ENCODE measurements around the gene DUSP16. TPM values are rescaled to one million over a fixed set of nuclear protein-coding genes. Genes with fewer than 3 reads are reported as not detected.

DUSP16 gene
- total RNA-seq, 1 experiment from 2014 or later, result 63.9 TPM

GRCh38 chr12:12425616-12426015, 137.0 kb downstream of the DUSP16 start:
- DNase-seq, result no peak
- Histone ChIP-seq H3K4me1 (peaks cover 19% of the 10 kb centered on the region), H3K9me3 (peaks cover 12% of the 10 kb centered on the region), H3K27me3 (replicated peaks; ENCODE audit: control insufficient read depth, insufficient read depth, low read length) (no peaks in the 10 kb centered on the region), H3K36me3 (ENCODE audit: control insufficient read depth, insufficient read depth, low read length) (no peaks in the 10 kb centered on the region; the same call in 1 of the 2 replicates), H3K4me3 (ENCODE audit: low read depth, low read length) (no peak overlapping the region)
- ChIA-PET POLR2A (no interaction called here), CTCF (no interaction called here)
- Mint-ChIP-seq H3K4me3 (ENCODE audit: unreplicated experiment) (no peak overlapping the region), H3K9me3 (ENCODE audit: unreplicated experiment) (peaks cover 25% of the 10 kb centered on the region), H3K27ac (ENCODE audit: unreplicated experiment) (no peak overlapping the region), H3K36me3 (ENCODE audit: insufficient read depth, unreplicated experiment) (peaks cover 7% of the 10 kb centered on the region), H3K27me3 (ENCODE audit: insufficient read depth, unreplicated experiment) (no peaks in the 10 kb centered on the region), H3K4me1 (ENCODE audit: low read depth, unreplicated experiment) (peaks cover 34% of the 10 kb centered on the region)
- BruUV-seq (replicated peaks), result no TSS peak
- TF ChIP-seq CTCF (IDR thresholded peaks at IDR 0.05; ENCODE audit: insufficient read depth in 1 of 2, low read depth in 1 of 2, low read length in 1 of 2, severe bottlenecking in 1 of 2, unreplicated experiment in 1 of 2), result no peak
- intact Hi-C loops (cut with micrococcal nuclease; ENCODE audit: unreplicated experiment), result no loop called here

- no TSS peak for BruUV-seq (replicated peaks)
- H3K27ac Mint-ChIP-seq (ENCODE audit: unreplicated experiment), result no peak overlapping the region
- H3K4me3 ChIP-seq (ENCODE audit: low read depth, low read length), result no peak overlapping the region
- H3K36me3 ChIP-seq (ENCODE audit: control insufficient read depth, insufficient read depth, low read length), result no peaks in the 10 kb centered on the region; the same call in 1 of the 2 replicates
- peaks cover 25% of the 10 kb centered on the region for H3K9me3 Mint-ChIP-seq (ENCODE audit: unreplicated experiment)
- no peak for TF ChIP-seq CTCF (IDR thresholded peaks at IDR 0.05; ENCODE audit: insufficient read depth in 1 of 2, low read depth in 1 of 2, low read length in 1 of 2, severe bottlenecking in 1 of 2, unreplicated experiment in 1 of 2)
- no peak overlapping the region for H3K4me3 Mint-ChIP-seq (ENCODE audit: unreplicated experiment)
- intact Hi-C loops (cut with micrococcal nuclease; ENCODE audit: unreplicated experiment), result no loop called here
- H3K27me3 ChIP-seq (replicated peaks; ENCODE audit: control insufficient read depth, insufficient read depth, low read length), result no peaks in the 10 kb centered on the region
- peaks cover 19% of the 10 kb centered on the region for H3K4me1 ChIP-seq
- ChIA-PET POLR2A (no interaction called here), CTCF (no interaction called here)
- no peak for DNase-seq
- H3K9me3 ChIP-seq, result peaks cover 14% of the 10 kb centered on the region
- H3K36me3 Mint-ChIP-seq (ENCODE audit: insufficient read depth, unreplicated experiment), result peaks cover 7% of the 10 kb centered on the region
- H3K4me1 Mint-ChIP-seq (ENCODE audit: low read depth, unreplicated experiment), result peaks cover 31% of the 10 kb centered on the region
- no peaks in the 10 kb centered on the region for H3K27me3 Mint-ChIP-seq (ENCODE audit: insufficient read depth, unreplicated experiment)
These were observed 137.7 kb downstream of the DUSP16 start for GRCh38 chr12:12425001-12425400.

Other genes starting within 250 kb of the DUSP16 start
- gene MANSC1, start 212.6 kb downstream of the DUSP16 start, total RNA-seq (2022), result 27.5 and 28.9 TPM in 2 replicates
- 25.5 and 25.7 TPM in 2 replicates for gene BORCS5, start 205.8 kb downstream of the DUSP16 start, total RNA-seq (2022)
- 25.0 and 26.3 TPM in 2 replicates for gene CREBL2, start 49.0 kb upstream of the DUSP16 start, total RNA-seq (2022)
- gene GPR19, start 133.3 kb upstream of the DUSP16 start, total RNA-seq (2022), result 8.4 and 9.8 TPM in 2 replicates
- gene CDKN1B, start 154.5 kb upstream of the DUSP16 start, total RNA-seq (2022), result 107 and 115 TPM in 2 replicates
- gene APOLD1, start 222.8 kb upstream of the DUSP16 start, total RNA-seq (2022), result 4.1 and 4.7 TPM in 2 replicates